NCI-H524 treated with DMSO at 0.1 percent for 48 hours (cell line): Measurements from ENCODE around the gene CARMIL1.

Experiments
- DNase-seq: peaks from one replicate; lab custom pipeline; 2025; lab: John Stamatoyannopoulos, UW

Gene CARMIL1

GRCh38 chr6:25619217-25619616 is 340.0 kb downstream of the CARMIL1 start:
- no peak for DNase-seq

- no peak for DNase-seq
These were observed 341.2 kb downstream of the CARMIL1 start for GRCh38 chr6:25620391-25620790.

GRCh38 chr6:25623065-25623464 is 343.9 kb downstream of the CARMIL1 start:
- no peak for DNase-seq

GRCh38 chr6:25623879-25624278 is 344.7 kb downstream of the CARMIL1 start:
- DNase-seq: no peak

- DNase-seq: no peak
These were observed 347.8 kb downstream of the CARMIL1 start for GRCh38 chr6:25627001-25627400.

GRCh38 chr6:25628471-25629197 is 349.5 kb downstream of the CARMIL1 start:
- DNase-seq: no peak

GRCh38 chr6:25629198-25629576 is 350.0 kb downstream of the CARMIL1 start:
- DNase-seq: no peak

GRCh38 chr6:25630508-25631278 is 351.5 kb downstream of the CARMIL1 start:
- no peak for DNase-seq

- no peak for DNase-seq
These were observed 356.7 kb downstream of the CARMIL1 start for GRCh38 chr6:25635886-25636317.

GRCh38 chr6:25637211-25637610 is 358.0 kb downstream of the CARMIL1 start:
- no peak for DNase-seq

GRCh38 chr6:25637960-25638434 is 358.8 kb downstream of the CARMIL1 start:
- DNase-seq: no peak

- no peak for DNase-seq
These were observed 360.5 kb downstream of the CARMIL1 start for GRCh38 chr6:25639653-25640052.

GRCh38 chr6:25640446-25640845 is 361.3 kb downstream of the CARMIL1 start:
- DNase-seq: no peak

- no peak for DNase-seq
These were observed 361.7 kb downstream of the CARMIL1 start for GRCh38 chr6:25640891-25641290.

GRCh38 chr6:25641377-25641776 is 362.2 kb downstream of the CARMIL1 start:
- DNase-seq: no peak

GRCh38 chr6:25641940-25642666 is 362.9 kb downstream of the CARMIL1 start:
- no peak for DNase-seq

- DNase-seq: no peak
These were observed 363.6 kb downstream of the CARMIL1 start for GRCh38 chr6:25642667-25643328.

GRCh38 chr6:25645916-25646315 is 366.7 kb downstream of the CARMIL1 start:
- DNase-seq: no peak

GRCh38 chr6:25649611-25650010 is 370.4 kb downstream of the CARMIL1 start:
- DNase-seq: no peak

- no peak for DNase-seq
These were observed 372.9 kb downstream of the CARMIL1 start, which contains the start of gene SCGN for GRCh38 chr6:25652007-25652515. SCGN (plus strand) TSS chr6:25652215; CDS start chr6:25652404, 189 bp downstream.

- DNase-seq: no peak
These were observed 376.5 kb downstream of the CARMIL1 start for GRCh38 chr6:25655723-25656122.
